Endodermal cell (in vitro differentiated cells): ENCODE results near the gene NENF. TPM values are rescaled to one million over a fixed set of nuclear protein-coding genes. Genes with fewer than 3 reads are reported as not detected.

Experiments
- DNase-seq: peaks from one replicate; pipeline ENCODE4 v3.0.0-alpha.2; 2017
- H3K27ac ChIP-seq: 2 replicates; pipeline ENCODE4 v1.5.1; 2013; ENCODE audit warnings: mild to moderate bottlenecking, low read depth, low read length, moderate library complexity
- H3K27me3 ChIP-seq: 2 replicates; pipeline ENCODE4 v1.6.1; 2013; ENCODE audit warnings: mild to moderate bottlenecking, low read length, moderate library complexity; ENCODE audit not compliant: insufficient read depth, control insufficient read depth, poor library complexity, severe bottlenecking
- H3K36me3 ChIP-seq: 2 replicates; pipeline ENCODE4 v1.7.0; 2013; ENCODE audit warnings: mild to moderate bottlenecking, low read length, moderate library complexity; ENCODE audit not compliant: control insufficient read depth, insufficient read depth
- H3K4me1 ChIP-seq: one replicate; pipeline ENCODE4 v1.7.0; 2013; ENCODE audit warnings: low read length; ENCODE audit not compliant: control insufficient read depth, insufficient read depth
- H3K4me3 ChIP-seq: 2 replicates; pipeline ENCODE4 v1.5.1; 2013; ENCODE audit warnings: mild to moderate bottlenecking, low read length, moderate library complexity
- H3K9ac ChIP-seq: 2 replicates; pipeline ENCODE4 v1.6.1; 2013; ENCODE audit warnings: mild to moderate bottlenecking, low read length, moderate library complexity; ENCODE audit not compliant: poor library complexity, severe bottlenecking; ENCODE audit errors: extremely low read depth
- H3K9me3 ChIP-seq: 2 replicates; pipeline ENCODE4 v1.6.1; 2013; ENCODE audit warnings: mild to moderate bottlenecking, low read length, moderate library complexity; ENCODE audit not compliant: control insufficient read depth
- H3K27ac Mint-ChIP-seq: 2 replicates; pipeline ENCODE4 v1.8.0; 2020; ENCODE audit warnings: mixed read lengths
- H3K27me3 Mint-ChIP-seq: 2 replicates; pipeline ENCODE4 v1.8.0; 2021; ENCODE audit warnings: mild to moderate bottlenecking, mixed read lengths; ENCODE audit not compliant: insufficient read depth
- H3K36me3 Mint-ChIP-seq: 2 replicates; pipeline ENCODE4 v1.8.0; 2020; ENCODE audit warnings: low read depth, mixed read lengths
- H3K4me1 Mint-ChIP-seq: 2 replicates; pipeline ENCODE4 v1.8.0; 2020; ENCODE audit warnings: mixed read lengths
- H3K4me3 Mint-ChIP-seq: 2 replicates; pipeline ENCODE4 v1.8.0; 2020; ENCODE audit warnings: mild to moderate bottlenecking, moderate library complexity, mixed read lengths
- H3K9me3 Mint-ChIP-seq: 2 replicates; pipeline ENCODE4 v1.8.0; 2020; ENCODE audit warnings: mild to moderate bottlenecking, mixed read lengths
- CTCF ChIP-seq: fragments of 200-600 bp; sonication (generic); conservative IDR thresholded peaks from 2 replicates; pipeline ENCODE4 v1.5.0; 2021; ENCODE audit warnings: antibody characterized with exemption, mild to moderate bottlenecking
- WGBS, 2 experiments: methylation state at CpG; one replicate each; pipeline versions ENCODE4 v1.1.5 to v1.1.7; 2013; ENCODE audit warnings: missing lambda C conversion rate in 2 of 2, mixed read lengths in 1 of 2; ENCODE audit not compliant: insufficient coverage in 1 of 2, insufficient read length in 1 of 2; 5-methylcytosine and 5-hydroxymethylcytosine counted together
- total RNA-seq, 2 donors: library from RNA; stranded (reverse); fragmentation: NEBNext Ultra II Directional in 1 of 2; extraction: Animal tissue kit (Norgen Biotek cat#: 25700) in 1 of 2; gene quantifications; 2 replicates in 1 of 2; 3 replicates in 1 of 2; pipeline ENCODE4 v1.2.1, GENCODE V29; 2021

NENF gene
- total RNA-seq, 2 donors from 2014 or later = 27.0 to 35.3 TPM

- H3K4me3 ChIP-seq = no peak overlapping the region
- no peak overlapping the region for H3K9ac ChIP-seq
- H3K9me3 ChIP-seq = no peaks in the 10 kb centered on the region
- Mint-ChIP-seq H3K4me3 (no peak overlapping the region), H3K36me3 (peaks cover 17% of the 10 kb centered on the region), H3K27ac (no peak overlapping the region), H3K4me1 (no peaks in the 10 kb centered on the region), H3K9me3 (no peaks in the 10 kb centered on the region), H3K27me3 (no peaks in the 10 kb centered on the region)
- peaks cover 4% of the 10 kb centered on the region for H3K36me3 ChIP-seq
- 90 to 100% methylated on average over 1 to 2 of the region's 2 CpGs for WGBS, 2 experiments
- no peak overlapping the region for H3K27ac ChIP-seq
- no peaks in the 10 kb centered on the region for H3K4me1 ChIP-seq
- no peak for DNase-seq
- no peaks in the 10 kb centered on the region for H3K27me3 ChIP-seq
- TF ChIP-seq CTCF = no peak
These were observed 14.8 kb downstream of the NENF start for GRCh38 chr1:212447478-212447877.

GRCh38 chr1:212450331-212450881 is 17.7 kb downstream of the NENF start:
- 91 to 100% methylated on average over 3 to 4 of the region's 4 CpGs for WGBS, 2 experiments
- Histone ChIP-seq H3K27me3 (no peaks in the 10 kb centered on the region), H3K27ac (no peak overlapping the region), H3K4me1 (no peaks in the 10 kb centered on the region), H3K9me3 (no peaks in the 10 kb centered on the region), H3K9ac (no peak overlapping the region), H3K36me3 (no peaks in the 10 kb centered on the region), H3K4me3 (no peak overlapping the region)
- TF ChIP-seq CTCF = no peak
- no peak overlapping the region for H3K4me3 Mint-ChIP-seq
- no peaks in the 10 kb centered on the region for H3K27me3 Mint-ChIP-seq
- no peaks in the 10 kb centered on the region for H3K9me3 Mint-ChIP-seq
- H3K27ac Mint-ChIP-seq = no peak overlapping the region
- no peaks in the 10 kb centered on the region for H3K4me1 Mint-ChIP-seq
- no peak for DNase-seq
- H3K36me3 Mint-ChIP-seq = peaks cover 7% of the 10 kb centered on the region

GRCh38 chr1:212451416-212452322 is 18.9 kb downstream of the NENF start:
- Histone ChIP-seq H3K27ac (no peak overlapping the region), H3K4me1 (no peaks in the 10 kb centered on the region), H3K27me3 (no peaks in the 10 kb centered on the region), H3K4me3 (no peak overlapping the region), H3K9me3 (no peaks in the 10 kb centered on the region), H3K36me3 (no peaks in the 10 kb centered on the region), H3K9ac (no peak overlapping the region)
- no peak overlapping the region for H3K27ac Mint-ChIP-seq
- no peak for TF ChIP-seq CTCF
- H3K4me3 Mint-ChIP-seq = no peak overlapping the region
- no peaks in the 10 kb centered on the region for H3K36me3 Mint-ChIP-seq
- H3K4me1 Mint-ChIP-seq = no peaks in the 10 kb centered on the region
- no peaks in the 10 kb centered on the region for H3K9me3 Mint-ChIP-seq
- H3K27me3 Mint-ChIP-seq = no peaks in the 10 kb centered on the region
- DNase-seq = no peak
- WGBS, 2 experiments = 78 to 87% methylated on average over 2 to 6 of the region's 6 CpGs
